Esophagus squamous epithelium (tissue), 5 donors: Measurements from ENCODE around the gene FES. TPM values are rescaled to one million over a fixed set of nuclear protein-coding genes. Genes with fewer than 3 reads are reported as not detected.
"Not testable (repeated sequence)": the region's sequence is repeated elsewhere in the genome, so short reads cannot be mapped to it uniquely, and the experiment has no call there.

Source experiments
- DNase-seq: peaks from one replicate; lab custom pipeline; 2025; lab: John Stamatoyannopoulos, UW
- H3K27ac ChIP-seq, 4 donors: fragments of 200-600 bp; sonication (generic); one replicate each; pipeline ENCODE4 v1.5.1; 2016 to 2019; ENCODE audit warnings: mild to moderate bottlenecking in 1 of 4
- H3K27me3 ChIP-seq, 4 donors: fragments of 200-600 bp; sonication (generic); 1 replicate in 3 of 4; 2 replicates in 1 of 4; pipeline versions ENCODE4 v1.5.1 to v1.6.0; 2017 to 2021; ENCODE audit warnings: antibody characterized with exemption in 1 of 4
- H3K36me3 ChIP-seq, 3 donors: fragments of 200-600 bp; sonication (generic); one replicate each; pipeline ENCODE4 v1.5.1; 2016 to 2019
- H3K4me1 ChIP-seq, 3 donors: fragments of 200-600 bp; sonication (generic); one replicate each; pipeline ENCODE4 v1.5.1; 2017 to 2019
- H3K4me3 ChIP-seq, 4 donors: fragments of 200-600 bp; sonication (generic); 1 replicate in 3 of 4; 2 replicates in 1 of 4; pipeline ENCODE4 v1.5.1; 2016 to 2019; ENCODE audit warnings: mild to moderate bottlenecking in 2 of 4, moderate library complexity in 1 of 4
- H3K9me3 ChIP-seq, 3 donors: fragments of 200-600 bp; sonication (generic); one replicate each; pipeline ENCODE4 v1.5.1; 2016 to 2019
- POLR2A ChIP-seq, 4 donors: fragments of 450-650 bp; IDR thresholded peaks; one replicate each; pipeline ENCODE4 v1.6.1; 2017; ENCODE audit warnings: antibody characterized with exemption in 4 of 4, mild to moderate bottlenecking in 4 of 4, moderate library complexity in 3 of 4
- WGBS, 2 donors: methylation state at CpG; one replicate each; pipeline ENCODE4 v1.1.5; 2018; 5-methylcytosine and 5-hydroxymethylcytosine counted together
- intact Hi-C: fragments of 100-400 bp; cut with DNase I; formaldehyde crosslinking; loops from one replicate; pipeline ENCODE4 v1.15.0; 2022
- total RNA-seq, 4 donors: library from RNA; depleted of rRNA; stranded (reverse); fragments of >200 nt; gene quantifications; one replicate each; pipeline ENCODE4 v1.1.0, GENCODE V29; 2016
- TF ChIP-seq, protein P1 (sequence below), 6 experiments: fragments of 450-650 bp in 4 of 6; fragments of 200-600 bp in 2 of 6; sonication (generic) in 2 of 6; IDR thresholded peaks; one replicate each; pipeline ENCODE4 v1.5.1; 2016 to 2019; ENCODE audit warnings: antibody characterized with exemption in 6 of 6, mild to moderate bottlenecking in 4 of 6, moderate library complexity in 4 of 6
- donor health status: DM: yes; HTN: yes; CAD: no.

FES gene
- total RNA-seq, 4 donors from 2014 or later = 1.8 to 13.4 (median 9.7) TPM

GRCh38 chr15:90916461-90916860 lies 32.2 kb downstream of the FES start:
- H3K4me3 ChIP-seq = no peak overlapping the region
- no peak for DNase-seq

GRCh38 chr15:90917569-90917968 lies 33.3 kb downstream of the FES start:
- 92 to 95% methylated on average over 7 to 11 of the region's 12 CpGs for WGBS, 2 donors

More at GRCh38 chr15:90916461-90916860, 32.2 kb downstream of the FES start:
- 76 to 86% methylated on average over 2 to 5 of the region's 11 CpGs for WGBS, 2 donors
- Histone ChIP-seq H3K4me1 (no peaks in the 10 kb centered on the region), H3K27ac (peak overlapping the region in 1 of 4 donors; percentile 2), H3K36me3 (peaks cover 56 to 100% (median 59%) of the 10 kb centered on the region in 3 donors), H3K9me3 (no peaks in the 10 kb centered on the region), H3K27me3 (no peaks in the 10 kb centered on the region)
- TF ChIP-seq, protein P1, sequence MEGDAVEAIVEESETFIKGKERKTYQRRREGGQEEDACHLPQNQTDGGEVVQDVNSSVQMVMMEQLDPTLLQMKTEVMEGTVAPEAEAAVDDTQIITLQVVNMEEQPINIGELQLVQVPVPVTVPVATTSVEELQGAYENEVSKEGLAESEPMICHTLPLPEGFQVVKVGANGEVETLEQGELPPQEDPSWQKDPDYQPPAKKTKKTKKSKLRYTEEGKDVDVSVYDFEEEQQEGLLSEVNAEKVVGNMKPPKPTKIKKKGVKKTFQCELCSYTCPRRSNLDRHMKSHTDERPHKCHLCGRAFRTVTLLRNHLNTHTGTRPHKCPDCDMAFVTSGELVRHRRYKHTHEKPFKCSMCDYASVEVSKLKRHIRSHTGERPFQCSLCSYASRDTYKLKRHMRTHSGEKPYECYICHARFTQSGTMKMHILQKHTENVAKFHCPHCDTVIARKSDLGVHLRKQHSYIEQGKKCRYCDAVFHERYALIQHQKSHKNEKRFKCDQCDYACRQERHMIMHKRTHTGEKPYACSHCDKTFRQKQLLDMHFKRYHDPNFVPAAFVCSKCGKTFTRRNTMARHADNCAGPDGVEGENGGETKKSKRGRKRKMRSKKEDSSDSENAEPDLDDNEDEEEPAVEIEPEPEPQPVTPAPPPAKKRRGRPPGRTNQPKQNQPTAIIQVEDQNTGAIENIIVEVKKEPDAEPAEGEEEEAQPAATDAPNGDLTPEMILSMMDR (IDR thresholded peaks at IDR 0.05) = no peak
- TF ChIP-seq POLR2A (IDR thresholded peaks at IDR 0.05) = no peak
- intact Hi-C loops = no loop called here

GRCh38 chr15:90918034-90918788 lies 33.9 kb downstream of the FES start:
- no peak for DNase-seq
- Histone ChIP-seq H3K4me1 (no peaks in the 10 kb centered on the region), H3K27ac (no peak overlapping the region), H3K9me3 (no peaks in the 10 kb centered on the region), H3K36me3 (peaks cover 40 to 86% (median 43%) of the 10 kb centered on the region in 3 donors), H3K4me3 (no peak overlapping the region), H3K27me3 (no peaks in the 10 kb centered on the region)
- 94 to 96% methylated on average over 12 to 22 of the region's 23 CpGs for WGBS, 2 donors
- TF ChIP-seq POLR2A (IDR thresholded peaks at IDR 0.05) = no peak
- TF ChIP-seq, protein P1 (IDR thresholded peaks at IDR 0.05) = no peak
- intact Hi-C loops = no loop called here

More at GRCh38 chr15:90917569-90917968, 33.3 kb downstream of the FES start:
- no peaks in the 10 kb centered on the region for H3K4me1 ChIP-seq
- DNase-seq = no peak
- peaks cover 46 to 92% (median 50%) of the 10 kb centered on the region in 3 donors for H3K36me3 ChIP-seq
- H3K4me3 ChIP-seq = no peak overlapping the region
- intact Hi-C loops = no loop called here
- H3K27ac ChIP-seq = no peak overlapping the region
- H3K27me3 ChIP-seq = no peaks in the 10 kb centered on the region
- TF ChIP-seq, protein P1 (IDR thresholded peaks at IDR 0.05) = no peak
- TF ChIP-seq POLR2A (IDR thresholded peaks at IDR 0.05) = no peak
- no peaks in the 10 kb centered on the region for H3K9me3 ChIP-seq

- no peaks in the 10 kb centered on the region for H3K4me1 ChIP-seq
- no peak overlapping the region for H3K27ac ChIP-seq
- no peak for DNase-seq
- no peak for TF ChIP-seq POLR2A (IDR thresholded peaks at IDR 0.05)
- TF ChIP-seq, protein P1 (IDR thresholded peaks at IDR 0.05) = no peak
- H3K36me3 ChIP-seq = peaks cover 35 to 79% (median 37%) of the 10 kb centered on the region in 3 donors
- intact Hi-C loops = no loop called here
- WGBS, 2 donors = 86 to 88% methylated on average over 4 to 5 of the region's 6 CpGs
- H3K9me3 ChIP-seq = no peaks in the 10 kb centered on the region
- no peak overlapping the region for H3K4me3 ChIP-seq
- H3K27me3 ChIP-seq = no peaks in the 10 kb centered on the region
These were observed 34.5 kb downstream of the FES start for GRCh38 chr15:90918835-90919234.

- intact Hi-C loops = no loop called here
- 85 to 91% methylated on average over 4 of the region's 4 CpGs for WGBS, 2 donors
- H3K9me3 ChIP-seq = no peaks in the 10 kb centered on the region
These were observed 37.6 kb downstream of the FES start for GRCh38 chr15:90921887-90922286.

DNA sequence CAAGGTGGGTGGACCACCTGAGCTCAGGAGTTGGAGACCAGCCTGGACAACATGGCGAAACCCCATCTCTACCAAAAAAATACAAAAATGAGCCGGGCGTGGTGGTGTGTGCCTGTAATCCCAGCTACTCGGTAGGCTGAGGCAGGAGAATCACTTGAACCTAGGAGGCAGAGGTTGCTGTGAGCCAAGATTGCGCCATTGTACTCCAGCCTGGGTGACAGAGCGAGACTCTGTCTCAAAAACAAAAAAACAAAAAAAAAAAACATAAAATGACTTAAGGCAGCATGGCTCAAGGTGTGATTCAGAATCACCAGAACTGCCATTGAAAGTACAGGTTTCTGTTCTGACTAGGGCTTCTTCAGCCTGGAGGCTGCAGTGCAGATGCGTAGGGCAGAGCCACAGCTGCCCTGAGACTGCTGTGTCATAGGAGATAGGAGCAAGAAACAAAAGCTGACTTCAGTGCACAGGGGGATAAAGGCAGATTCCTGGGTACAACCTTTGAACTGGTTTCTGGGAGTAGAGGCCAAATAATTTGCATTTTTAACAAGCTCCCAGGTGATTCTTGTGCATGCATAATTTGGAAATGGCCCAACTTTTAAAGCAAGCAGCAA lies 38.5 kb downstream of the FES start:
- 78 to 90% methylated on average over 7 of the region's 7 CpGs for WGBS, 2 donors
- H3K4me1 ChIP-seq, H3K27ac ChIP-seq, H3K9me3 ChIP-seq, intact Hi-C loops, DNase-seq, H3K4me3 ChIP-seq, H3K27me3 ChIP-seq: not testable (repeated sequence)
- peaks cover 19 to 40% (median 25%) of the 10 kb centered on the region in 3 donors for H3K36me3 ChIP-seq

More at GRCh38 chr15:90921887-90922286, 37.6 kb downstream of the FES start:
- Histone ChIP-seq H3K4me1 (no peaks in the 10 kb centered on the region), H3K27me3 (no peaks in the 10 kb centered on the region), H3K36me3 (peaks cover 25 to 49% (median 26%) of the 10 kb centered on the region in 3 donors), H3K4me3 (no peak overlapping the region), H3K27ac (no peak overlapping the region)
- TF ChIP-seq POLR2A (IDR thresholded peaks at IDR 0.05) = no peak
- TF ChIP-seq, protein P1 (IDR thresholded peaks at IDR 0.05) = no peak
- no peak for DNase-seq
